Kidney (tissue), 14 donors: ENCODE measurements around the gene HTR2C. TPM values are rescaled to one million over a fixed set of nuclear protein-coding genes. Genes with fewer than 3 reads are reported as not detected.

Source experiments
- DNase-seq, 5 donors: peaks; one replicate each; pipeline ENCODE4 v3.0.0-alpha.2; 2013 to 2020
- FAIRE-seq: peaks from 2 replicates; lab custom pipeline; 2012; peaks lifted over from hg19 to GRCh38; lab: Jason Lieb, UNC
- H3K27ac ChIP-seq, 2 donors: one replicate each; pipeline ENCODE4 v1.7.0; 2013; ENCODE audit warnings: low read depth in 2 of 2, low read length in 2 of 2, inconsistent platforms in 1 of 2
- H3K27me3 ChIP-seq: one replicate; pipeline ENCODE4 v1.7.1; 2013; ENCODE audit warnings: low read length, inconsistent platforms; ENCODE audit not compliant: control insufficient read depth, insufficient read depth
- H3K36me3 ChIP-seq, 3 donors: one replicate each; pipeline versions ENCODE4 v1.7.0 to v1.7.1; 2013; ENCODE audit warnings: low read length in 3 of 3, control low read depth in 1 of 3, inconsistent platforms in 1 of 3; ENCODE audit not compliant: insufficient read depth in 3 of 3, control insufficient read depth in 2 of 3
- H3K4me1 ChIP-seq, 3 donors: one replicate each; pipeline versions ENCODE4 v1.7.0 to v1.7.1; 2013; ENCODE audit warnings: low read length in 3 of 3, inconsistent platforms in 1 of 3, low read depth in 1 of 3; ENCODE audit not compliant: control insufficient read depth in 2 of 3, insufficient read depth in 2 of 3
- H3K4me3 ChIP-seq, 3 donors: one replicate each; pipeline versions ENCODE4 v1.7.0 to v1.8.1; 2013; ENCODE audit warnings: low read length in 3 of 3, control low read depth in 1 of 3, inconsistent platforms in 1 of 3
- H3K9ac ChIP-seq, 3 donors: one replicate each; pipeline versions ENCODE4 v1.7.0 to v1.7.1; 2013; ENCODE audit warnings: low read length in 3 of 3, control low read depth in 1 of 3, inconsistent platforms in 1 of 3
- H3K9me3 ChIP-seq, 3 donors: one replicate each; pipeline versions ENCODE4 v1.7.0 to v1.7.1; 2013; ENCODE audit warnings: low read length in 3 of 3, control low read depth in 1 of 3, inconsistent platforms in 1 of 3; ENCODE audit not compliant: control insufficient read depth in 2 of 3, insufficient read depth in 1 of 3
- CTCF ChIP-seq: IDR thresholded peaks from 3 replicates; pipeline ENCODE4 v1.5.1; 2012; ENCODE audit warnings: mild to moderate bottlenecking, moderate library complexity, borderline replicate concordance; ENCODE audit not compliant: insufficient read depth; ENCODE audit errors: extremely low read depth
- intact Hi-C: fragments of 100-400 bp; cut with DNase I; formaldehyde crosslinking; loops from one replicate; pipeline ENCODE4 v1.11.1; 2022
- polyA plus RNA-seq: library from polyadenylated mRNA; stranded (reverse); fragments of 350-450 nt; fragmentation: Illumina TruSeq; extraction: RNeasy Lipid Tissue Mini Kit (QIAGEN cat#74804); gene quantifications from one replicate; pipeline ENCODE4 v1.2.3, GENCODE V29; 2014; ENCODE audit warnings: low read depth, low replicate concordance; ENCODE audit not compliant: insufficient read depth
- total RNA-seq: library from RNA; stranded (reverse); fragmentation: NEBNext Ultra II Directional; extraction: Animal tissue kit (Norgen Biotek cat#: 25700); gene quantifications from one replicate; pipeline ENCODE4 v1.2.1, GENCODE V29; 2021
- donor health status: control.
- donor health status: control.
- donor health status: control.
- donor health status: control.
- donor health status: control.
- donor health status: DM: yes; HTN: yes; CAD: no.
- donor health status: Normal renal cell carcinoma (clear cell type).

The HTR2C gene
- total and polyA plus RNA-seq, 2 donors from 2014 or later: not detected

- intact Hi-C loops: no loop called here
- no peak for FAIRE-seq
Observed at GRCh38 chrX:114798907-114799306, 215.0 kb downstream of the HTR2C start.

GRCh38 chrX:114800719-114801118 lies 216.8 kb downstream of the HTR2C start:
- no peak overlapping the region for H3K4me3 ChIP-seq
- no peak overlapping the region for H3K27ac ChIP-seq
- FAIRE-seq (no peak), DNase-seq (no peak)
- H3K9ac ChIP-seq: no peak overlapping the region
- no peaks in the 10 kb centered on the region for H3K36me3 ChIP-seq
- TF ChIP-seq CTCF: no peak
- no peaks in the 10 kb centered on the region for H3K9me3 ChIP-seq
- intact Hi-C loops: no loop called here
- no peaks in the 10 kb centered on the region for H3K4me1 ChIP-seq
- no peaks in the 10 kb centered on the region for H3K27me3 ChIP-seq

More at GRCh38 chrX:114798907-114799306, 215.0 kb downstream of the HTR2C start:
- no peak for DNase-seq
- Histone ChIP-seq H3K4me1 (no peaks in the 10 kb centered on the region), H3K9me3 (no peaks in the 10 kb centered on the region), H3K27me3 (no peaks in the 10 kb centered on the region), H3K27ac (no peak overlapping the region), H3K36me3 (no peaks in the 10 kb centered on the region), H3K4me3 (no peak overlapping the region), H3K9ac (no peak overlapping the region)
- TF ChIP-seq CTCF: no peak

- no peak for TF ChIP-seq CTCF
- Histone ChIP-seq H3K9me3 (no peaks in the 10 kb centered on the region), H3K4me1 (no peaks in the 10 kb centered on the region), H3K27me3 (no peaks in the 10 kb centered on the region), H3K27ac (no peak overlapping the region), H3K36me3 (no peaks in the 10 kb centered on the region), H3K9ac (no peak overlapping the region), H3K4me3 (no peak overlapping the region)
- intact Hi-C loops: no loop called here
- DNase-seq: no peak
- FAIRE-seq: no peak
Observed at GRCh38 chrX:114819509-114819908, 235.6 kb downstream of the HTR2C start.

- FAIRE-seq: no peak
- H3K36me3 ChIP-seq: no peaks in the 10 kb centered on the region
- intact Hi-C loops: no loop called here
- no peaks in the 10 kb centered on the region for H3K4me1 ChIP-seq
- H3K4me3 ChIP-seq: no peak overlapping the region
- DNase-seq: no peak
- H3K9me3 ChIP-seq: no peaks in the 10 kb centered on the region
- TF ChIP-seq CTCF: no peak
- H3K27ac ChIP-seq: no peak overlapping the region
- H3K9ac ChIP-seq: no peak overlapping the region
- H3K27me3 ChIP-seq: no peaks in the 10 kb centered on the region
Observed at GRCh38 chrX:114841051-114841450, 257.2 kb downstream of the HTR2C start.
